HG02938 (cell line): Measurements from ENCODE around the gene MIAT.

ENCODE experiments used
- ATAC-seq: cut with Tn5 transposase; IDR thresholded peaks from one replicate; pipeline ENCODE4 v1.9.1; 2021; ENCODE audit warnings: mild to moderate bottlenecking, moderate library complexity; ENCODE audit not compliant: unreplicated experiment

The MIAT gene

GRCh38 chr22:26631282-26631681 is 26.1 kb upstream of the MIAT start:
- ATAC-seq, result no peak

- no peak for ATAC-seq
These were observed 24.8 kb upstream of the MIAT start for GRCh38 chr22:26632422-26633155.

- ATAC-seq, result no peak
These were observed 23.2 kb upstream of the MIAT start for GRCh38 chr22:26634189-26634588.

- ATAC-seq, result no peak
These were observed 22.3 kb upstream of the MIAT start for GRCh38 chr22:26635117-26635516.

GRCh38 chr22:26636296-26636695 is 21.1 kb upstream of the MIAT start:
- ATAC-seq, result no peak

- ATAC-seq, result no peak
These were observed 14.6 kb upstream of the MIAT start for GRCh38 chr22:26642465-26643417.

GRCh38 chr22:26643418-26644100 is 13.8 kb upstream of the MIAT start:
- ATAC-seq, result no peak

GRCh38 chr22:26646158-26646557 is 11.2 kb upstream of the MIAT start:
- ATAC-seq, result no peak

GRCh38 chr22:26648011-26648497 is 9.3 kb upstream of the MIAT start:
- no peak for ATAC-seq

GRCh38 chr22:26648528-26649388 is 8.6 kb upstream of the MIAT start:
- no peak for ATAC-seq

- ATAC-seq, result no peak
These were observed 6.5 kb upstream of the MIAT start for GRCh38 chr22:26650722-26651421.

GRCh38 chr22:26651815-26652214 is 5.6 kb upstream of the MIAT start:
- no peak for ATAC-seq

- ATAC-seq, result no peak
These were observed 773 bp downstream of the MIAT start for GRCh38 chr22:26658161-26658560.

- ATAC-seq, result peak; percentile 66
These were observed 1.5 kb downstream of the MIAT start for GRCh38 chr22:26658671-26659478.

- no peak for ATAC-seq
These were observed 3.0 kb downstream of the MIAT start for GRCh38 chr22:26660356-26660755.

GRCh38 chr22:26660961-26661578 is 3.7 kb downstream of the MIAT start:
- no peak for ATAC-seq

- ATAC-seq, result no peak
These were observed 4.8 kb downstream of the MIAT start for GRCh38 chr22:26662160-26662559.

GRCh38 chr22:26663374-26663923 is 6.1 kb downstream of the MIAT start:
- no peak for ATAC-seq
